Right ventricle myocardium inferior (tissue), 1 donor: ENCODE data around the gene REC8. TPM values are rescaled to one million over a fixed set of nuclear protein-coding genes. Genes with fewer than 3 reads are reported as not detected.

Experiments
- ATAC-seq: fragments of 200-7000 bp; cut with Tn5 transposase; one replicate; pipeline ENCODE4 v1.9.1; 2020; ENCODE audit warnings: mild to moderate bottlenecking, moderate library complexity
- DNase-seq: peaks from one replicate; pipeline ENCODE4 v3.0.0; 2021; ENCODE audit errors: missing footprints
- intact Hi-C: fragments of 100-400 bp; cut with DNase I; formaldehyde crosslinking; loops from one replicate; pipeline ENCODE4 v1.11.0; 2022
- total RNA-seq: library from RNA; stranded (reverse); fragmentation: NEBNext Ultra II Directional; extraction: Animal tissue kit (Norgen Biotek cat#: 25700); gene quantifications from one replicate; pipeline ENCODE4 v1.2.1, GENCODE V29; 2021
- donor health status: DM: no; HTN: yes; CAD: no; lungs with severe emphysema.

The REC8 gene
- total RNA-seq, 1 donor from 2014 or later, result 2.4 TPM

DNA sequence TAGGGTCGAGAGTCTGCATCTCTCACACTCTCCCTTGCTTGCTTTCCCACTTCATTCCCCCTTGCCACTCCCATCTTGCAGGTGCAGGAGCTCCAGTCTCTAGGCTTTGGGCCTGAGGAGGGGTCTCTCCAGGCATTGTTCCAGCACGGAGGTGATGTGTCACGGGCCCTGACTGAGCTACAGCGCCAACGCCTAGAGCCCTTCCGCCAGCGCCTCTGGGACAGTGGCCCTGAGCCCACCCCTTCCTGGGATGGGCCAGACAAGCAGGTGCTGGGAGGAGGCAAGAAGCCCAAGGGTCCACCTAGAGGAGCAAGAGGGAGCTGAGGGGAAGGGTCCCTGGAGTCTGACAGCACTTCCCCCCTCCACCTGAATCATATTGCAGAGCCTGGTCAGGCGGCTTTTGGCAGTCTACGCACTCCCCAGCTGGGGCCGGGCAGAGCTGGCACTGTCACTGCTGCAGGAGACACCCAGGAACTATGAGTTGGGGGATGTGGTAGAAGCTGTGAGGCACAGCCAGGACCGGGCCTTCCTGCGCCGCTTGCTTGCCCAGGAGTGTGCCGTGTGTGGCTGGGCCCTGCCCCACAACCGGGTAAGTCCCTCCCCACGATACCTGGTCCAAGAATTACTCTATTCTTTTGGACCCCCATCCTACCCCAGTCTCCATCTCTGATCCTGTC, 20.3 kb upstream of the REC8 start:
- ATAC-seq (no peak), DNase-seq (no peak)
- intact Hi-C loops, result no loop called here

DNA sequence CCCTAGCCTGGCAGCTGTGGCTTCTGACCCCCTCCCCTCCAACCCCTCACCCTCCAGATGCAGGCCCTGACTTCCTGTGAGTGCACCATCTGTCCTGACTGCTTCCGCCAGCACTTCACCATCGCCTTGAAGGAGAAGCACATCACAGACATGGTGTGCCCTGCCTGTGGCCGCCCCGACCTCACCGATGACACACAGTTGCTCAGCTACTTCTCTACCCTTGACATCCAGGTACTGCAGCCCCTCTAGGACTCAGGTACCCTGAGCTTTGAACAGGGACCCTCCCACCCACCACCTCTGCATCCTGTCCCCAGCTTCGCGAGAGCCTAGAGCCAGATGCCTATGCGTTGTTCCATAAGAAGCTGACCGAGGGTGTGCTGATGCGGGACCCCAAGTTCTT, 16.8 kb upstream of the REC8 start:
- DNase-seq (no peak), ATAC-seq (no peak)
- intact Hi-C loops, result no loop called here

DNA sequence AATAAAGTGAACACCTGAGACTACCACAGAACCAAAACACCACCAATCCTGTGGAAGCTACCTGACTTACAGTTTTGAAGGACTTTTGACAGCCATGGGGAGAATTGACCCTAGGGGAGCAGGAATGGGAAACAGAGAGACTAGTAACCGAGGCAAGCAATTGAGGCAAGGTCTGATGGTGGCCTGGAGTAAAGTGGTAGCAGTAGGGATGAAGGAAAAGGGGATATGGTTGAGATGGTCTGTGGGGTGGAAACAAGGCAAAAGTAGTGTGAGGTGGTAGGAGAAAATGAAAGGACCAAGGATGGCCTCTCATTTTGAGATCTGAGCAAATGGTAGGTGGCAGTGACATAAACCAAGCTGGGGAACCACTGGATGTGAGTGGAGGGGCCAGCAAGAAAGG, 15.0 kb upstream of the REC8 start:
- intact Hi-C loops, result no loop called here
- DNase-seq (no peak), ATAC-seq (no peak)

DNA sequence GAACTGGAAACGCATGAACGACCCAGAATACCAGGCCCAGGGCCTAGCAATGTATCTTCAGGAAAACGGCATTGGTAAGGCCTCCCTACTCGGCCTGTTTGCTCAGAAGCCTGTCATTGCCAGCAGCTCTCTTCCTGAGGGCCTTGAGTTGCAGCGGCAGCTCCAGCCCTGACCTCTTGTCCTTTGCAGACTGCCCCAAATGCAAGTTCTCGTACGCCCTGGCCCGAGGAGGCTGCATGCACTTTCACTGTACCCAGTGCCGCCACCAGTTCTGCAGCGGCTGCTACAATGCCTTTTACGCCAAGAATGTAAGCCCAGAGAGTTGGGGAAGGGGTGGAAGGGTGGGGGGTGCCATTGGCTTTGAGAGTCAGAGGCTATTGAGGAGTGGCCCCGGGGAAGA, 14.5 kb upstream of the REC8 start:
- ATAC-seq, result no peak
- DNase-seq, result no peak
- intact Hi-C loops, result no loop called here

DNA sequence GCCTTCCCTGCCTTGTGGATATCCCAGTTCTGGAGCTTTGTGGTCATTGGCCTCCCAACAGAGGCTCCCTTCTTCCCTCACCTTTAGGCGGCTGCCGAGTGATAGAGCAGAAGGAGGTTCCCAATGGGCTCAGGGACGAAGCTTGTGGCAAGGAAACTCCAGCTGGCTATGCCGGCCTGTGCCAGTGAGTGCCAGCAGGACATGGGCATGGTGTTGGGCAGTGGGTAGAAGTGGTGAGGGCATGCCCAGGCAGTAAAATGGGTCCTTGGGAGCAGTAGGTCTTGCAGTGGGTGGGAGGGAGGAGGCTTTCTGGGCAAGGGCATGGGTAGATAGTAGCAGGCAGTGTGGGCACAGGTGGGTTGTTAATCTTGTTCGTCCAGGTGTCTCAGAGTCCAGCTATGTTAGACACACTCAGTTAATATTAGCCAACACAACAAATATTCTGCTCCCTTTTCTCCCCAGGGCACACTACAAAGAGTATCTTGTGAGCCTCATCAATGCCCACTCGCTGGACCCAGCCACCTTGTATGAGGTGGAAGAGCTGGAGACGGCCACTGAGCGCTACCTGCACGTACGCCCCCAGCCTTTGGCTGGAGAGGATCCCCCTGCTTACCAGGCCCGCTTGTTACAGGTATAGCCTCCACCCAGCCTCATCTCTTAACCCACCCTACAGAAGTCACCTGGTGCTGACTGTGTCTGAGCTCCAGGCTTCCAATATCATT, 11.9 kb upstream of the REC8 start:
- ATAC-seq (no peak), DNase-seq (no peak)
- intact Hi-C loops, result no loop called here

DNA sequence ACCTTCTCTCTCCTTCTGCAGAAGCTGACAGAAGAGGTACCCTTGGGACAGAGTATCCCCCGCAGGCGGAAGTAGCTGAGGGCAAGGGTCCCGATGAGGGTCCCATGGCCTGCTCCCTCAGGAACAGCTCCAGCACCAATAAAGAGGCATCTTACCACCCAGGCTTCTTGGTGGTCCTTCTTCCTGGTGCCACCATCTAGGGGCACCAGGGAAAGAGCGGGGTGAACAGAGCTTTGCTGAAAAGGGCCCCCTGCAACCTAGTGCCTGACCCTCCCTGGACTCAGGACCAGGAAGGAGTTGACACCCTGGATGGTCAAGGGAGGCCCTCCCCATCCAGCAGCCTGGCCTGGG, 11.4 kb upstream of the REC8 start:
- intact Hi-C loops, result no loop called here
- DNase-seq (no peak), ATAC-seq (peak; percentile 7)

DNA sequence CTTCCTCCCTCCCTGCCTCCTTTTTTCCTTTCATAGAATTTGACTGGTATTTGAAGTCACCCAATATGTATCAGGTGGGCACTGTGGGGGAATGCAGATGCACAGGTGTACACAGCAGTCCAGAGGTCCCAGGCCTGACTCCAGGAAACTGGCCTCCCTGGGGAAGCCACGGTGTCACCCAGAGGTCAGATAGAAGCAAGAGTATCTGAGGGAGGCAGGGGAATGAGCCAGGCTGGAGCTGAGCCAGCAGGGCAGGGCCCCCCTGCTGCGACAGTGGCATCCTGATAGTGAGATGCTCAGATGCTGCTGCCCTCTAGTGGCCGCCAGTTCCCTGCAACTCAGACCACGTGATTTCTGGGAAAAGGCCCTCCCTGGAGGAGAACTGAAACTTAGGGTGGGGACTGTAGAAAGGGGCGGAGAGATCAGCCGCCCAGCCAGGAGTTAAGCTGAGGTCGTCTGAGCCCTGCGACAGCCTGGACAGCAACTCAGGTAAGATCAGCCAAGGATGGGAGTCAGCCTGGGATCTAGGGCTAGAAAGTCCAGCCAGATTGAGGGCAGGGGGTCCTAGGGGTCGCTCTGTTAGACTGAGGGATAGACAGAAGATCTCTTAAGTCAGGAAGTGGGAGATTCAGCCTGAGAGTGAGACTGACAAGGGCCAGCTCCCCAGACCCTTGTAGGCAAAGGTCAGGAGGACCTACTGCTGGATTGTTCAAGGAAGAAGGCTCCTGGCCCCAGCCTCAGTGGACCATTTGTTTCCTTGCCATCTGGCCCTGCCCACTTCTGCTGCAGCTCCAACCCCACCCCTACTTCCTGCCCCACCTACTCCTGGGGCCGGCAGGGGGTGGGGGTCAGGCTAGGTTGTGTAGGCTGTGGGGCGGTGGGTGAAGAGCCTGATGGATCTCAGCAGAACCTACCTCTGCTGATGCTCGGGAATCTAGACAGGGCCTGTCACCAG, 10.8 kb upstream of the REC8 start, which contains the start of gene IRF9:
Gene IRF9 (plus strand): TSS at position 416 of the 955 bp plus-strand sequence. CDS start 880 bp downstream, outside the sequence.
- DNase-seq, result peak; percentile 96
- peak; percentile 94 for ATAC-seq
- intact Hi-C loops, result loop anchor here (1.0 kb wide), 1 partner anchor 47 kb away; the partner anchor contains the start of genes DCAF11 and NRL

DNA sequence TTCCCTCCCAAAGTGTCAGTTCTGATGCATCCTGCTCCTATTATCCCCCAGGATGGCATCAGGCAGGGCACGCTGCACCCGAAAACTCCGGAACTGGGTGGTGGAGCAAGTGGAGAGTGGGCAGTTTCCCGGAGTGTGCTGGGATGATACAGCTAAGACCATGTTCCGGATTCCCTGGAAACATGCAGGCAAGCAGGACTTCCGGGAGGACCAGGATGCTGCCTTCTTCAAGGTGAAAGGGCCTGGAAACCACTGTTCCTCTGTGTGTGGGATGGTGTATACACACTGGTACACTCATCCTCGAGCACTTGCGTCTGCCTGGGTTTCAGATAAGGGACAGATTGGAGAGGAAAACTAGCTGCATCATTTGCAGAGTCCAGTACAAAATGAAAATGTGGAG, 9.8 kb upstream of the REC8 start:
- ATAC-seq, result no peak

DNA sequence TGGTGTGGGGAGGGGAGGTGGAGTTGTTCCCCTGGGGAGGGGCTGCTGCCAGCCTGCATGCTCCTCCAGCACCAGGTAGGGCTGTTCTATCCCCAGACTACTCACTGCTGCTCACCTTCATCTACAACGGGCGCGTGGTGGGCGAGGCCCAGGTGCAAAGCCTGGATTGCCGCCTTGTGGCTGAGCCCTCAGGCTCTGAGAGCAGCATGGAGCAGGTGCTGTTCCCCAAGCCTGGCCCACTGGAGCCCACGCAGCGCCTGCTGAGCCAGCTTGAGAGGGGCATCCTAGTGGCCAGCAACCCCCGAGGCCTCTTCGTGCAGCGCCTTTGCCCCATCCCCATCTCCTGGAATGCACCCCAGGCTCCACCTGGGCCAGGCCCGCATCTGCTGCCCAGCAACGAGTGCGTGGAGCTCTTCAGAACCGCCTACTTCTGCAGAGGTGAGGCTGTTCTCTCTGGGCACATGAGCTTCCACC, 7.3 kb upstream of the REC8 start:
- no peak for ATAC-seq
- intact Hi-C loops, result no loop called here
- no peak for DNase-seq

More for the DNA sequence above, 9.8 kb upstream of the REC8 start:
- intact Hi-C loops, result no loop called here
- DNase-seq, result no peak

DNA sequence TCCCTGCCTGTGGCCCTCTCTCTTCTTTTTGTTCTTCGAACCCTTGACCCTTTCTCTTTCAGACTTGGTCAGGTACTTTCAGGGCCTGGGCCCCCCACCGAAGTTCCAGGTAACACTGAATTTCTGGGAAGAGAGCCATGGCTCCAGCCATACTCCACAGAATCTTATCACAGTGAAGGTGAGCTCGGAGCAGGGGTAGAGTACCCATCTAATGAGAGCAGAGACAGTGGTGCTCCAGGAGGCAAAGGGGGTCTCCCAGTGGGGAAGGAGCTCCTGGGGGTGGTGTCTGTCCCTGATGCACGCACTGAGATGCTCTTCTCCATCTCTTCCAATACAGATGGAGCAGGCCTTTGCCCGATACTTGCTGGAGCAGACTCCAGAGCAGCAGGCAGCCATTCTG, 6.1 kb upstream of the REC8 start:
- DNase-seq, result no peak
- ATAC-seq, result no peak
- intact Hi-C loops, result no loop called here

DNA sequence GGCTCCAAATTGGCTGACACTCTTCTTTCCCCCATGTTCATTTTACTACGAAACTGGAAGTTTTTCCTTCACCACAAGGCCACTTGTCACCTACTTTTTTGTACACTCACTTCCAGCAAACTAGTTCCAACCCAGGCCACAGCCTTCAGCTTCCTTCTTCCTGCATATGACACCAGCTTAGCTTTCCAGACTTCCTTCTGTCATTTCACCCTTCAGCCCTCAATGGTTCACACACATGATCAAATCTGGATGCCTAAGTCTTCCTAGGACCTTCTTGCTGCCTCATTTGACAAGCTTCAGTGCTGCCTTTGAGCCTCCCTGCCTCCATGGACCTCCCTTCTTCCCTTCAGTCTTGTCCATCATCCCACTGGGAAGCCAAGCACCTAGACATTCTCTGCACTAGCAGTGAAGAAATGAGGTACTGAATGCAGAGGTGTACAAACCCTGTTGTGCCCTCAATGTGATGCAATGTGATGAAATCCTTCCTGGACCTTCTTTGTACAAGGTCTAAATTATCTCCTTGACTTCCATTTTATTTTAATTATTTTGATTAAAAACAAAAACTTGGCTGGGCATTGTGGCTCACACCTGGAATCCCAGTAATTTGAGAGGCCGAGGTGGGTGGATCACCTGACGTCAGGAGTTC, 4.3 kb upstream of the REC8 start:
- intact Hi-C loops, result no loop called here
- DNase-seq (no peak), ATAC-seq (no peak)

DNA sequence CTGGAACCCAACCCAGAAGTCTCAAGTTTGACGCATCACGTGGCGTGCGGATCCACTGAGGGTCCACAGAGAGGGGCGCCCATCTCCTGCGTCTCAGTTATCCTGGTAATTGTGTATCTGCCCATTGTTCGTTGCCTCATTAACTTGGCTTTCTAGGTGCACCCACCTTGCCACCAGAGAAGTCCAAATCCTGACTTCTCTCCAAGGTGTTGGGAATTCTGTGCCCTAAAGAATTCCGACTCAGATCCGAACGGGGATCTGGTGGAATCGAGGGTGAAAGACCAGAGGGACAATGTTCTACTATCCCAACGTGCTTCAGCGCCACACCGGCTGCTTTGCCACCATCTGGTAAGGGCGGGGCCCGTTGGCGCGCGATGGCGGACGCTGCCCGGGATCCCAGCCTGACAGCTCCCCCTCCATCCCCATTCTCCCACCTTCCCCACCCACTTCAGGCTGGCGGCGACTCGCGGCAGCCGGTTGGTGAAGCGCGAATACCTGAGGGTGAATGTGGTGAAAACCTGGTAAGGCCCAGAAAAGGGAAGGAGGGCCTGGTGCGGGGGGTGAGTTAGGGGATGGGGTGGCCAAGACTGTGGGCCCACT, 481 bp downstream of the REC8 start:
- DNase-seq (peak; percentile 60), ATAC-seq (no peak)
- intact Hi-C loops, result no loop called here

DNA sequence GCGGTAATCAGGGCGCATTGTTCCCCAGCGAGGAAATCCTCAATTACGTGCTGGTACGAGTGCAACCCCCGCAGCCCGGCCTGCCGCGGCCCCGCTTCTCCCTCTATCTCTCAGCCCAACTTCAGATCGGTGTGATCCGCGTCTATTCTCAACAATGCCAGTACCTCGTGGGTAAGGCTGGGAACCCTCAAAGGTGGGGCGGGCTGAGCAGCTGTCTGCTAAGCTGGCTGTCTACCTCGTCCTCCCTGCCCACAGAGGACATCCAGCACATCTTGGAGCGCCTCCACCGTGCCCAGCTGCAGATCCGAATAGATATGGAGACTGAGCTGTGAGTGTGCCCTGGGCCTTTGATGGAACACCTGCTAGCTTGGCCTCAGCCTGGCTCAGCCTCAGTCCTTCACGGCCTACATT, 996 bp downstream of the REC8 start:
- ATAC-seq (no peak), DNase-seq (no peak)
- intact Hi-C loops, result no loop called here

DNA sequence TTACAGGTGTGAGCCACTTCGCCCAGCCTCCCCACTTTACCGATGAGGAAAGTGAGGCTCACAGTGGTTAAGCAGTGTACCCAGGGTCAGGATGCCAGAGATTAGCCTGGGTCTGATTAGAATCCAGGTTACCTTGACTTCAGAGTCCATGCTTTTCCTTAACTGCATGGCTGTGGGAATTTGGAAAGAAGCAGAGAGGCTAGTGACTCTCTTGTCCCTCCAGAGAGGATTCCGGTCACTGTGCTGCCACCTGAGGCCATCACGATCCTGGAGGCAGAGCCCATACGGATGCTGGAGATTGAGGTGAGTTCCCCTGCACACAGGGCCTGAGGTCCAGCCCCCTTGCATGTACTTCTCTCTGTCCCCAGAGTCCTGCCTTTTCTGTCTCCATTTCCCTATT, 4.7 kb downstream of the REC8 start:
- no peak for ATAC-seq
- no peak for DNase-seq
- intact Hi-C loops, result no loop called here

DNA sequence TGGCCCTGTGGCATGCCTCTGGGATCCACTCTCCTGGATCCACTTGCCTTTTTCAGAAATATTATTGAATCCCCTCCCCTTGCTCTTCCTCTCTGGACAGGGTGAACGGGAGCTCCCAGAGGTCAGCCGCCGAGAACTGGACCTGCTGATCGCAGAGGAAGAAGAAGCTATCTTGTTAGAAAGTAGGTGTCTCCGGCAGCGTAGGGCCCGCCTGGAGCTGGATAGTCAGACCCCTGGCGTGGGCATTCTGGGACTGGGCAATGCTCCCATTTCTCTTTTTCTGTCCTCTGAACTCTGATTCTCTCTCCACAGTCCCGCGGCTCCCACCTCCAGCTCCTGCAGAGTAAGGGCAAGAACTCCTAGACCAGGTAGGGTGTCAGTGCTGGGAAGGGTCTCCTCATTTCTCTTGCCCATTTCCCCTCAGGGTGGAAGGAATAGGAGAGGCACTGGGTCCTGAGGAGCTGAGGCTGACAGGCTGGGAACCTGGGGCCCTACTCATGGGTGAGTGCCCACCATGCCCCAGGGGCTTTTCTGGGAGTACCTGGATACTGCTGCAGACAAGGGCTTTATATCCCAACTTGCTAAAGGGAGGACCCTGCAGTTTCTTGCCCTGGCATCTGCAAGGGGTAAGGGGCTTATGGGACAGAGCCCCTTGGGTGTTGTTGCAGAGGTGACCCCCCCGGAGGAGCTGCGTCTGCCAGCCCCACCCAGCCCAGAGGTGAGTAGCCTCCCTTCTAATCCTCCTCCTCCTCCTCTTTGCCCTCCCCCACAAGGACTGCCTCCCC, 5.4 kb downstream of the REC8 start:
- no peak for ATAC-seq
- intact Hi-C loops, result no loop called here
- DNase-seq, result no peak

DNA sequence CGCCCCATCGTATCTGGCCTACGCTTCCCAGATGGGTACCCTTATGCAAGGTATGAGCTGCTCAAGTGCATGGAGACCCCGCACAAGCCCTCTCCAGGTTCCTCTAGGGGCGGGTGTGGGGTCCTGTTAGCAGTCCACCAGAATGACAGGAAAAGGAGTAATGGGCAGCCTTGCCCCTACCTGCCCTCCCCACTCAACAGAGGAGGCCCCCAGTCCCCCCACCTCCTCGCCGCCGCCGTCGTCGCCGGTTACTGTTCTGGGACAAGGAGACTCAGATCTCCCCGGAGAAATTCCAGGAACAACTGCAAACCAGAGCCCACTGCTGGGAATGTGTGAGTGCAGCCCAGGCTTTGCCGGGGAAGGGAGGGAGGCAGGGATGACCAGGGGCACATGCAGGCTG, 6.0 kb downstream of the REC8 start:
- no peak for ATAC-seq
- DNase-seq, result no peak

DNA sequence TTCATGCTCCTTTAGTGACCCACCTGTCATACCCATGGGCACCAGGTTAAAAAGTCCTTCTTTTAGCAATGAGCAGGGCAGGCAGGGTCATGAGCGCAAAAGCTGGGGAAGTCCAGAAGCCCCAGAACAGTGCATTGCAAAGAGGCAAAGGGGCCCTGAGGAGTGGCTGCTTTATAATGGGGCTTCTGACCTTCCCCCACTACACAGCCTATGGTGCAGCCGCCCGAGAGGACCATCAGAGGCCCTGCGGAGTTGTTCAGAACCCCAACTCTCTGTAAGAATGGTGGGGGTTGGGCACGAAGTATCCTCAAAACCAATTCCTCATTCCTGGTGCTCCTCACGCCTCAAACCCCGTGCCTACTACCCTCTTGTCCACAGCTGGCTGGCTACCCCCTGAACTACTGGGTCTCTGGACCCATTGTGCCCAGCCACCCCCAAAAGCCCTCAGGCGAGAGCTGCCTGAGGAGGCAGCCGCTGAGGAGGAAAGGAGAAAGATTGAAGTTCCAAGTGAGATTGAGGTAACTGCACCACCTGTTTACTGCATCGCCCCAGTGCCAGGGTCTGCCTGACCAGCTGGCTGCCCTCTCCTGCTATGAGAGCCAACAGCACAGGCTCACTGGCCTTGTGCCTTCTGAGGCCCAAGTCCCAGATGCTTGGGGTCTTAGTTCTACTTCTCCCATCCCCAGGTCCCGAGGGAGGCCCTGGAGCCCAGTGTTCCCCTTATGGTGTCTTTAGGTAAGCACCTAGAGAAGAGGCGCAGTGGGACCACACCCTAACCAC, 6.7 kb downstream of the REC8 start:
- no peak for ATAC-seq
- intact Hi-C loops, result no loop called here

More for the DNA sequence above, 6.0 kb downstream of the REC8 start:
- intact Hi-C loops, result no loop called here

More for the DNA sequence above, 6.7 kb downstream of the REC8 start:
- no peak for DNase-seq
